Measurements from ENCODE around the gene COL9A2. TPM values are rescaled to one million over a fixed set of nuclear protein-coding genes. Genes with fewer than 3 reads are reported as not detected.
A peak's percentile ranks its signal among the peaks of the same experiment; 100 is the strongest.

The COL9A2 gene
- total and polyA plus RNA-seq, 3 donors from 2014 or later: 3.5 to 7.2 (median 5.1) TPM

DNA sequence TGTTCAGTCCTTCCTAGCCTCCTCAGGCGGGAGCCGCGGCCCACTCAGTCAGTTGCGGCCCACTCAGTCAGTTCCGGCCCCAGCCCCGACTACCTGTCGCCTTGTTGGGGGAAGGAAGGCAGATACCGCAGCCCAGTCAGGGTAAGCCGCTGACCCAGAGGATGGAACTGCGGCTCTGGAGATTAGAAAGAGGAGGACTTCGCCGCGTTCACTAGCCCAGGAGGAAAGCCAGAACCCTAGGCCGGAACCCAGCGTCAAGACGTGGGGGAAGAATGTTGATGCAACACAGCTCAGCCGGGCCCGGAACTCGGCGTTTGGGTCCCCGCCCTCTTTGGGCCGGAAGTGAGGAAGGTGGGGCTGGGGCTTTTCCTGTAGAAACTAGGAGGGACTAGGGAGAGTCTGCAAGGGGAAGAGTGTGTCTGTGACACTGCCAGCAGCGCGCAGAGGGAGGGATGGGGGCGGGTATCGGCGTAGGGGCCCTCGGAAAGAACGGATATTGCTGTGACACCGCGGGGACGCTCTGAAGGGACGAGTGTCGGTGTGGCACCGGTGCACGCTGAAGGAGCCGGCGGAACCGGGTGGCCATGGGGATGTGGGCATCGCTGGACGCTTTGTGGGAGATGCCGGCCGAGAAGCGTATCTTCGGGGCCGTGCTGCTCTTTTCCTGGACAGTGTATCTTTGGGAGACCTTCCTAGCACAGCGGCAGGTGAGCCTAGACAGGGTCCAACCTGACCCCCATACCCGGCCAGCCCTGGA is 59.2 kb downstream of the COL9A2 start, which contains the start of gene ZMPSTE24:
ZMPSTE24 (plus strand) TSS at position 549 of the 757 bp plus-strand sequence; CDS start at position 585, 36 bp downstream.
- TF ChIP-seq, protein P1, sequence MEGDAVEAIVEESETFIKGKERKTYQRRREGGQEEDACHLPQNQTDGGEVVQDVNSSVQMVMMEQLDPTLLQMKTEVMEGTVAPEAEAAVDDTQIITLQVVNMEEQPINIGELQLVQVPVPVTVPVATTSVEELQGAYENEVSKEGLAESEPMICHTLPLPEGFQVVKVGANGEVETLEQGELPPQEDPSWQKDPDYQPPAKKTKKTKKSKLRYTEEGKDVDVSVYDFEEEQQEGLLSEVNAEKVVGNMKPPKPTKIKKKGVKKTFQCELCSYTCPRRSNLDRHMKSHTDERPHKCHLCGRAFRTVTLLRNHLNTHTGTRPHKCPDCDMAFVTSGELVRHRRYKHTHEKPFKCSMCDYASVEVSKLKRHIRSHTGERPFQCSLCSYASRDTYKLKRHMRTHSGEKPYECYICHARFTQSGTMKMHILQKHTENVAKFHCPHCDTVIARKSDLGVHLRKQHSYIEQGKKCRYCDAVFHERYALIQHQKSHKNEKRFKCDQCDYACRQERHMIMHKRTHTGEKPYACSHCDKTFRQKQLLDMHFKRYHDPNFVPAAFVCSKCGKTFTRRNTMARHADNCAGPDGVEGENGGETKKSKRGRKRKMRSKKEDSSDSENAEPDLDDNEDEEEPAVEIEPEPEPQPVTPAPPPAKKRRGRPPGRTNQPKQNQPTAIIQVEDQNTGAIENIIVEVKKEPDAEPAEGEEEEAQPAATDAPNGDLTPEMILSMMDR (IDR thresholded peaks at IDR 0.05): no peak
- TF ChIP-seq POLR2A (IDR thresholded peaks at IDR 0.05): peak; percentile 28
- H3K27me3 ChIP-seq: no peaks in the 10 kb centered on the region
- peaks cover 15% of the 10 kb centered on the region for H3K4me1 ChIP-seq
- intact Hi-C loops (cut with DNase I; ENCODE audit: low total_unique reads): no loop called here
- H3K27ac ChIP-seq: peak within 1 kb of the TSS; percentile 89 to 95
- no peaks in the 10 kb centered on the region for H3K9me3 ChIP-seq
- H3K36me3 ChIP-seq (ENCODE audit: low read depth, missing control alignments): no peaks in the 10 kb centered on the region
- 0 to 1% methylated on average over 32 to 48 of the region's 48 CpGs for WGBS, 2 donors
- peak; percentile 96 for DNase-seq
- peak within 1 kb of the TSS; percentile 88 to 92 for H3K4me3 ChIP-seq

DNA sequence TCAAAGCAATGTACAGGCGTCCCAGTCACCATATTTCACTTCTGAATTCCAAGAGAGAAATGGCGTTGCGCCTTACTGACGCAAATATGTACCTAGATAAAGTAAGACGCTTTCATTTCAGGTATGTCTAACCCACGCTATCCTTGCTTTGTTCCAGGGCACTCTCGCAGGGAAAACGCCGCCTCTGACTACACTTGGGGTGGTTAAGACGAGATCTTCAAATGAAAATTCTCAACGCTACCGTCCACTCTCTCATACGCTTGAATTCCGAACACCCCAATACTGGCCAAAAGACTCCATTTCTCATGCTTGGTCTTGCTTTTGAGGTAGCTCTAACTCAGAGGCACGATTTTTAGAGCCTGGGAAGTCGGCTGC is 59.8 kb downstream of the COL9A2 start:
- intact Hi-C loops (cut with DNase I; ENCODE audit: low total_unique reads): no loop called here
- peaks cover 15% of the 10 kb centered on the region for H3K4me1 ChIP-seq

DNA sequence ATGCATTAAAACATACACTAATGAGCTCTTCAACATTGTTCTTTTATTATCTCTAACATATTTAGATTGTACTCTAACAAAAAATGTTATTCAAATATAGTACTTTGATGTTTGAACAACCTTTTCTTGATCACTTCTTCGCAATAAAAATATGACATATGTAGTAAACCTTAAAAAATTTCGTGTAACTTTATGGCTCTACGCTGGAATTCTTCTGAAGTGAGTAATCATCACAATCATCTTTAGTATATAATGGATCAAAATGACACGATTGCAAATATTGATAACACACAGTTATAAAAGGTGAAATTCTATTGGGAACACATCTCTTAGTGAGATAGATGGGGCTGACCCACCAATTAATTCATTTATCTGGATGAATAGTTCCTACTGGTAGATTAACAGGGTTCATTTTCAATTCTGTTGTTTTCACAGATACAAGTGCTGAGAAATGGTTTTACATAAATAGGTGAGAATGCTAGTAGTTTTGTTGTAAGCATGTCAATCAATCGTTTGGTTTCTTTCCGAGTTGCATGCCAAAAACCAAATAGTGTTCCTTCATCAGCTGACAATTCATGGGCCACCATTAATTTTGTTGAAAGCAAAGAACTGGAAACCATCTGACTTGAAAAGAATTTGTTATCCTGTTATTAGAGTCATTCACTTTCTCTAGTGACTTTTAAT is 60.5 kb downstream of the COL9A2 start:
- Histone ChIP-seq H3K4me1 (peaks cover 15% of the 10 kb centered on the region), H3K27ac (peak overlapping the region; percentile 89 to 95), H3K9me3 (no peaks in the 10 kb centered on the region), H3K4me3 (peak overlapping the region; percentile 88 to 92), H3K36me3 (ENCODE audit: low read depth, missing control alignments) (no peaks in the 10 kb centered on the region), H3K27me3 (no peaks in the 10 kb centered on the region)
- no peak for TF ChIP-seq POLR2A (IDR thresholded peaks at IDR 0.05)
- TF ChIP-seq, protein P1 (IDR thresholded peaks at IDR 0.05): no peak
- DNase-seq: no peak
- 54% methylated on average over 6 of the region's 6 CpGs for WGBS, 2 donors
- intact Hi-C loops (cut with DNase I; ENCODE audit: low total_unique reads): no loop called here

More for the DNA sequence above, 59.8 kb downstream of the COL9A2 start:
- no peak for DNase-seq
- no peaks in the 10 kb centered on the region for H3K27me3 ChIP-seq
- H3K4me3 ChIP-seq: peak overlapping the region; percentile 88 to 92
- no peaks in the 10 kb centered on the region for H3K9me3 ChIP-seq
- H3K27ac ChIP-seq: peak overlapping the region; percentile 89 to 95
- WGBS, 2 donors: 0% methylated on average over 15 to 16 of the region's 16 CpGs
- TF ChIP-seq POLR2A (IDR thresholded peaks at IDR 0.05): no peak
- TF ChIP-seq, protein P1 (IDR thresholded peaks at IDR 0.05): no peak
- no peaks in the 10 kb centered on the region for H3K36me3 ChIP-seq (ENCODE audit: low read depth, missing control alignments)

DNA sequence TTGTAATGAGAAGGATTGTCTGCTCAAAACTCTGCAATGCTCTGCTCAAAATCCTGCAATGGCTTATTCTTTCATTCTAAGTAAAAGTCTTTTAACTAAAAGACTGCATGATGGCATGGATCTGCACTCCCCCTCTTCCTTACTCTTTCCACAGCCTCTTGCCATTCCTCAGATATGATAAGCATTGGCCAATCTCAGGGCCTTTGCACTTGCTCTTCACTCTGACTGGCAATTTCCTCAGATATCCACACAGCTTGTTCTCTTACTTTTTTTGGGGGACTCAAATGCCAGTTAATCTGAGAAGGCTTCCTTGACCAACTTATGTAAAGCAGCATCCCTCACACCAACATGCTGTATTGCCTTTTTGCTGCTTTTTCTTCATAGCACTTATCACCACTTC is 61.9 kb downstream of the COL9A2 start:
- H3K4me1 ChIP-seq: peaks cover 15% of the 10 kb centered on the region
- no peaks in the 10 kb centered on the region for H3K36me3 ChIP-seq (ENCODE audit: low read depth, missing control alignments)
- TF ChIP-seq, protein P1 (IDR thresholded peaks at IDR 0.05): no peak
- no peak for TF ChIP-seq POLR2A (IDR thresholded peaks at IDR 0.05)
- no peaks in the 10 kb centered on the region for H3K9me3 ChIP-seq
- no peak overlapping the region for H3K4me3 ChIP-seq
- H3K27ac ChIP-seq: no peak overlapping the region
- intact Hi-C loops (cut with DNase I; ENCODE audit: low total_unique reads): no loop called here
- no peak for DNase-seq
- no peaks in the 10 kb centered on the region for H3K27me3 ChIP-seq

Data from testis (tissue), 3 donors.